Prostate gland (tissue), 2 donors: Measurements from ENCODE around the gene GLTP.

Experiments
- POLR2A ChIP-seq: fragments of 450-650 bp; IDR thresholded peaks from one replicate; pipeline ENCODE4 v1.6.1; 2016; ENCODE audit warnings: antibody characterized with exemption, mild to moderate bottlenecking
- POLR2AphosphoS5 ChIP-seq: sonication (generic); formaldehyde crosslinking; IDR thresholded peaks from one replicate; pipeline ENCODE4 v1.6.1; 2017; ENCODE audit warnings: antibody characterized with exemption
- TF ChIP-seq, protein P1 (sequence below), 4 experiments: fragments of 200-600 bp in 2 of 4; fragments of 450-650 bp in 2 of 4; sonication (generic) in 2 of 4; IDR thresholded peaks; 1 replicate in 3 of 4; 2 replicates in 1 of 4; pipeline ENCODE4 v1.5.1; 2016 to 2019; ENCODE audit warnings: antibody characterized with exemption in 4 of 4, mild to moderate bottlenecking in 2 of 4, moderate library complexity in 2 of 4

DNA sequence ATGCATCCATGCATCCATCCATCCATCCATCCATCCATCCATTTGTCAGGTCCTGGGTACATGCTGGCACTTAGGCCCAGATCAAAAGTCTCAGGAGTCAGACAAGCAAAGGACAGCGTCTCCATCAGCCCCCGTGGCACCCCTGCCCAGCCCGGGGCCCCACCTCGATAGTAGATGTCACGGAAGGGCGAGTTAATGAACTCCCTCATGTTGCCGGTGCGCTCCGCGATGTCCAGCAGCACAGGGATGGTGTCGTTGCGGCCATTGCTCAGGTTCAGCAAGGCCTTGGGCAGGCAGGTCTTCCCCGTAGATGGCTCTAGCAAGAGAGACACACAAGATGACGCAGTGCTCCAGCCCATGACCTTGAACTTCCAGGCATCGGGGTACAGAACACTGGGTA lies 77.5 kb downstream of the GLTP start:
- no peak for TF ChIP-seq POLR2AphosphoS5
- TF ChIP-seq, protein P1, sequence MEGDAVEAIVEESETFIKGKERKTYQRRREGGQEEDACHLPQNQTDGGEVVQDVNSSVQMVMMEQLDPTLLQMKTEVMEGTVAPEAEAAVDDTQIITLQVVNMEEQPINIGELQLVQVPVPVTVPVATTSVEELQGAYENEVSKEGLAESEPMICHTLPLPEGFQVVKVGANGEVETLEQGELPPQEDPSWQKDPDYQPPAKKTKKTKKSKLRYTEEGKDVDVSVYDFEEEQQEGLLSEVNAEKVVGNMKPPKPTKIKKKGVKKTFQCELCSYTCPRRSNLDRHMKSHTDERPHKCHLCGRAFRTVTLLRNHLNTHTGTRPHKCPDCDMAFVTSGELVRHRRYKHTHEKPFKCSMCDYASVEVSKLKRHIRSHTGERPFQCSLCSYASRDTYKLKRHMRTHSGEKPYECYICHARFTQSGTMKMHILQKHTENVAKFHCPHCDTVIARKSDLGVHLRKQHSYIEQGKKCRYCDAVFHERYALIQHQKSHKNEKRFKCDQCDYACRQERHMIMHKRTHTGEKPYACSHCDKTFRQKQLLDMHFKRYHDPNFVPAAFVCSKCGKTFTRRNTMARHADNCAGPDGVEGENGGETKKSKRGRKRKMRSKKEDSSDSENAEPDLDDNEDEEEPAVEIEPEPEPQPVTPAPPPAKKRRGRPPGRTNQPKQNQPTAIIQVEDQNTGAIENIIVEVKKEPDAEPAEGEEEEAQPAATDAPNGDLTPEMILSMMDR (IDR thresholded peaks at IDR 0.05), result no peak
- no peak for TF ChIP-seq POLR2A
